GM20000 (cell line): Measurements from ENCODE around the gene GPATCH4.

Experiments used
- DNase-seq: peaks from one replicate; pipeline ENCODE4 v3.0.0; 2012; ENCODE audit warnings: low spot score
- TF ChIP-seq, protein P1 (sequence below): IDR thresholded peaks from 2 replicates; pipeline ENCODE4 v1.5.1; 2012; ENCODE audit warnings: mild to moderate bottlenecking, control low read depth; ENCODE audit errors: extremely low read depth, missing control alignments

GPATCH4 gene

DNA sequence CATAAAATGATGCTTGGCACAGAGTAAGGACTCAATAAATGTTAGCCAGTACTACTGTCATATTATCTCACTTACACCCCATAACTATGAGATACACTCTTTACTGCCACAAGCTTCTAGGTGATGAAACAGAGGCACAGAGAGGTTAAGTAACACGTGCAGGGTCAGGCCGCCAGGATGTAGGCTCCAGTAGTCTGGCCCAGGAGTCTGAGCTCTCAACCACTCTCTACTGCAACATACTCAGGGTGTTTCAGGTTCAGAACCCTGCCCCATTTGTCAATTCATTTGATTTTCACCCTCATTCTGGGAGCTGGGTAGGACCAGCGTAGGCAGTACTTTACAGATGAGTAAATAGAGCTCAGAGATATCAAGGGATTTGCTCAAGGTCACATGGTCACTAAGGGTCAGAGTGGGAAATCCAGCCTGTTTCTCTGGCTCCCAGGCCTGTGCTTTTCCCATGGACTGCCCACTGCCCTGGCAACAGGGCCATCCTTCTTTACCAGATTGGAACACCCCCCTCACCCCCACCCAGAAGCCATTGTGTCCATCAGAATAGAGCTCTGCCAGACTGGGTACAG, 50.1 kb downstream of the GPATCH4 start:
- no peak for DNase-seq
- TF ChIP-seq, protein P1, sequence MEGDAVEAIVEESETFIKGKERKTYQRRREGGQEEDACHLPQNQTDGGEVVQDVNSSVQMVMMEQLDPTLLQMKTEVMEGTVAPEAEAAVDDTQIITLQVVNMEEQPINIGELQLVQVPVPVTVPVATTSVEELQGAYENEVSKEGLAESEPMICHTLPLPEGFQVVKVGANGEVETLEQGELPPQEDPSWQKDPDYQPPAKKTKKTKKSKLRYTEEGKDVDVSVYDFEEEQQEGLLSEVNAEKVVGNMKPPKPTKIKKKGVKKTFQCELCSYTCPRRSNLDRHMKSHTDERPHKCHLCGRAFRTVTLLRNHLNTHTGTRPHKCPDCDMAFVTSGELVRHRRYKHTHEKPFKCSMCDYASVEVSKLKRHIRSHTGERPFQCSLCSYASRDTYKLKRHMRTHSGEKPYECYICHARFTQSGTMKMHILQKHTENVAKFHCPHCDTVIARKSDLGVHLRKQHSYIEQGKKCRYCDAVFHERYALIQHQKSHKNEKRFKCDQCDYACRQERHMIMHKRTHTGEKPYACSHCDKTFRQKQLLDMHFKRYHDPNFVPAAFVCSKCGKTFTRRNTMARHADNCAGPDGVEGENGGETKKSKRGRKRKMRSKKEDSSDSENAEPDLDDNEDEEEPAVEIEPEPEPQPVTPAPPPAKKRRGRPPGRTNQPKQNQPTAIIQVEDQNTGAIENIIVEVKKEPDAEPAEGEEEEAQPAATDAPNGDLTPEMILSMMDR, result no peak

GRCh38 chr1:156550346-156550745, 50.9 kb downstream of the GPATCH4 start:
- DNase-seq, result no peak

DNA sequence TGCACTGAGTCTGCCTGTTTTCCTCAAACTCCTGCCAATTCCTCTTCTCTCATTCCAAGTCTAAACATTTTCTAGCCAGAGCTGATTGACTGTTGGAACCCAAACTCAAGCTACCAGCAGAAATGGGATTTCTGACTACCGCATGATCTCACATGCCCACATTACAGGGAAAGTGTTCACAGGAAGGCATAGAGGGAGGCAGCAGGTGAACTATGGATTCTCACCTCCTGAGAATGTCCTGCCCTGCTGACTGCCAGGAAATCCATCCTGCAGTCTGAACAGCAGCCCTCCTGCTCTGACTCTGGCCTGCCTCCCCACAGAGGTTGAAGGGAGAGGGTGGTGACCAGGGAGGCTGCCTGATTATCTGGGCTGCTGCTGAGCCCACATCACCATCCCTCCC, 51.4 kb downstream of the GPATCH4 start:
- TF ChIP-seq, protein P1, result no peak
- no peak for DNase-seq

More at GRCh38 chr1:156550346-156550745, 50.9 kb downstream of the GPATCH4 start:
- TF ChIP-seq, protein P1, result no peak

- TF ChIP-seq, protein P1, result no peak
- DNase-seq, result no peak
Observed at GRCh38 chr1:156549390-156549789, 51.9 kb downstream of the GPATCH4 start.

- no peak for DNase-seq
- TF ChIP-seq, protein P1, result no peak
Observed at GRCh38 chr1:156547982-156548381, 53.3 kb downstream of the GPATCH4 start.

- no peak for DNase-seq
- TF ChIP-seq, protein P1, result no peak
Observed at GRCh38 chr1:156547434-156547833, 53.8 kb downstream of the GPATCH4 start.

DNA sequence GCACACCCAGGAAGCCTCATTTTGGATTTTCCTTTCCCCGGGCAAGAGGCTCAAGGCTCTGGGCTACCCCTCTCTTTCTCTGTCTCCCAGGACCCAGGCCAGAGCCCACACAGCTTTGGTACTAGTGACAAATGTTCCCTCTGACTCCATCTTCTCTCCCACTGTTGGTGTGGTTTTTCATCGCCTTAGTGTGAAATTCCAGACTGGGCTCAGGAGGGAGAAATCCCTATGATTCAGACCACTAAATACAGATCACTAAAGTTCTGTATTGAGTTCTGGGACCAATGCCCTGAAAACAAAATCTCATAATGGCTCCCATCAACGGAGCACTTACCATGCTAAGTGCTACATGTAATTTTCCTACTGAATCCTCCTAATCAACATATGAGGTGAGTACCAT, 55.0 kb downstream of the GPATCH4 start:
- TF ChIP-seq, protein P1, result no peak
- DNase-seq, result no peak
